Astrocyte of the spinal cord (primary cell): Measurements from ENCODE around the gene C8B.

Experiments used
- DNase-seq: peaks from one replicate; pipeline ENCODE4 v3.0.0; 2011; ENCODE audit warnings: low read depth, low spot score
- H3K4me3 ChIP-seq: 2 replicates; pipeline ENCODE4 v1.5.1; 2011; ENCODE audit warnings: low read depth, mild to moderate bottlenecking, low read length, moderate library complexity
- CTCF ChIP-seq: IDR thresholded peaks from 2 replicates; pipeline ENCODE4 v1.5.1; 2012; ENCODE audit warnings: low read depth, mild to moderate bottlenecking, low read length, inconsistent platforms
- in situ Hi-C: cut with HindIII; loops from 2 replicates; pipeline ENCODE4 v1.10.0; 2017; ENCODE audit warnings: low sequenced_read_pairs

Gene C8B

GRCh38 chr1:56927986-56928385 is 37.8 kb downstream of the C8B start:
- TF ChIP-seq CTCF, result no peak
- DNase-seq, result no peak
- in situ Hi-C loops, result no loop called here
- H3K4me3 ChIP-seq, result no peak overlapping the region

GRCh38 chr1:56927171-56927570 is 38.6 kb downstream of the C8B start:
- in situ Hi-C loops, result no loop called here
- no peak for TF ChIP-seq CTCF
- no peak overlapping the region for H3K4me3 ChIP-seq
- DNase-seq, result no peak

- in situ Hi-C loops, result no loop called here
- DNase-seq, result no peak
- no peak overlapping the region for H3K4me3 ChIP-seq
- no peak for TF ChIP-seq CTCF
Observed at GRCh38 chr1:56925193-56925592, 40.6 kb downstream of the C8B start.

GRCh38 chr1:56924116-56924515 is 41.7 kb downstream of the C8B start:
- H3K4me3 ChIP-seq, result no peak overlapping the region
- in situ Hi-C loops, result no loop called here
- DNase-seq, result no peak
- no peak for TF ChIP-seq CTCF

- in situ Hi-C loops, result no loop called here
- no peak for TF ChIP-seq CTCF
- no peak overlapping the region for H3K4me3 ChIP-seq
- DNase-seq, result no peak
Observed at GRCh38 chr1:56923201-56923600, 42.6 kb downstream of the C8B start.

GRCh38 chr1:56922507-56922906 is 43.3 kb downstream of the C8B start:
- DNase-seq, result no peak
- no peak for TF ChIP-seq CTCF
- in situ Hi-C loops, result no loop called here
- no peak overlapping the region for H3K4me3 ChIP-seq

- TF ChIP-seq CTCF, result no peak
- DNase-seq, result no peak
- H3K4me3 ChIP-seq, result no peak overlapping the region
- in situ Hi-C loops, result no loop called here
Observed at GRCh38 chr1:56922070-56922469, 43.7 kb downstream of the C8B start.
